ENCODE results near the gene NTM. TPM values are rescaled to one million over a fixed set of nuclear protein-coding genes. Genes with fewer than 3 reads are reported as not detected.

The NTM gene
- polyA plus RNA-seq, 1 donor (not counting 4 experiments of a cell fraction or from before 2014, with no cell fraction given), result 47.9 TPM

DNA sequence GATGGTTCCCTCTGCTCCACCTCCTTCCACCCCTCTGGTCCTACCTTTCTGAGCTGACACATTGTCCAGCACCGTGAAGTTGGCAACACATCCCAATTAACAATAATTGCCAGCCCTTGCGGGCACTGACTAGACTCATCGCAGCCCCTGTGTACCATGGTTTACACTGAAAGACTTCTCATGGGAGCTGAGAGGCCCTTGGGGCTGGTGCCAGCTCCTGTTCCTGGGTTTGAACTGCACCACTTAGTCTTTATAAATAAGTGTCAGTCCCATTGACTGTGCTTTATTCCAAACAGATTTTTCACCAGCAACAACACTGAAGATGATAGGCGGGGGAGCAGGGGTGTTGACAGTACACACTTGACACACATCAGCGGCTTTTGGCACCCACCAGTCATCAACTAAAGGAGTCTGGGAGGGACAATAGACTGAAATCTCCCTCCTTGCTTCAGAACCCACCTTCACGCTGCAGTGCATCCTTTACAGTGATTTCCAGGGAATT is 447.3 kb downstream of the NTM start:
- Histone ChIP-seq H3K4me2 (ENCODE audit: control insufficient read depth, extremely low read depth, insufficient read depth, low read depth, low read length) (no peak overlapping the region), H3K79me2 (ENCODE audit: control insufficient read depth, insufficient read depth, low read length) (no peaks in the 10 kb centered on the region), H3K27me3 (ENCODE audit: control insufficient read depth, extremely low read depth, insufficient read depth, low read length) (no peaks in the 10 kb centered on the region), H3K9me1 (ENCODE audit: control insufficient read depth, extremely low read depth, insufficient read depth, low read length) (no peaks in the 10 kb centered on the region), H3K9ac (ENCODE audit: control insufficient read depth, extremely low read depth, insufficient read depth, low read length) (no peak overlapping the region), H4K20me1 (ENCODE audit: control insufficient read depth, extremely low read depth, insufficient read depth, low read length) (no peaks in the 10 kb centered on the region), H3K4me1 (ENCODE audit: control insufficient read depth, extremely low read depth, insufficient read depth, low read length) (no peaks in the 10 kb centered on the region), H3K4me3 (ENCODE audit: control insufficient read depth in 2 of 3, extremely low read depth in 1 of 3, insufficient read depth in 2 of 3, low read depth in 1 of 3, low read length in 3 of 3) (no peak overlapping the region), H3K9me3 (ENCODE audit: control insufficient read depth, low read depth, low read length) (no peaks in the 10 kb centered on the region), H2AFZ (ENCODE audit: control insufficient read depth, low read length) (no peak overlapping the region), H3K36me3 (ENCODE audit: control insufficient read depth in 2 of 2, extremely low read depth in 1 of 2, insufficient read depth in 2 of 2, low read length in 2 of 2) (no peaks in the 10 kb centered on the region), H3K27ac (ENCODE audit: control insufficient read depth, insufficient read depth, low read length) (no peak overlapping the region)
- DNase-seq (ENCODE audit: low read depth, low spot score), result no peak
- no peak for FAIRE-seq
- TF ChIP-seq EZH2 (IDR thresholded peaks at IDR 0.05; ENCODE audit: low read length), result no peak
- TF ChIP-seq CTCF (optimal IDR thresholded peaks at IDR 0.05 in 1 of 3, IDR thresholded peaks at IDR 0.05 in 1 of 3, conservative IDR thresholded peaks at IDR 0.05 in 1 of 3; ENCODE audit: extremely low read depth in 1 of 3, insufficient read depth in 2 of 3, low read length in 3 of 3), result no peak
- dilution Hi-C loops (cut with MboI; ENCODE audit: extremely low pct_ligation_motif_present, low sequenced_read_pairs), result no loop called here

DNA sequence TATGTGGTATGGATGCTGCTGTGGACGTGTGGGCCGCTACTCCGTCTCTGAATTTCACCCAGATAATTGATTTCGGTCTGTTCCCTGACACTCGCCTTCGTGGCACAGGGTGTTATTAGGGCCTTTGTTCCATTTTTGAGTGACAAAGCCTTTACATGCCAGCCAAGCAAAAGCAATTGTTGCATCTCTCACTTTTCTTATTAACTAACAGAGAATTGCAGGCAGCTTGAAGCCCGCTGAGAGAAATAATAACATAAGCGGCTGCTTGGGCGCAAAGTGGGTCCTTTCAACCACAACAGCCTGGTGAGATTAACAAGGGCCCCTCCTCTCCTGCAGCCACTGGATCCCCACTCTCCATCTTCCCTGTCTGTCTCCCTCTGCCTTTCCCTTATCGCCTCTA is 449.4 kb downstream of the NTM start:
- dilution Hi-C loops (cut with MboI; ENCODE audit: extremely low pct_ligation_motif_present, low sequenced_read_pairs), result no loop called here
- H2AFZ ChIP-seq (ENCODE audit: control insufficient read depth, low read length), result no peak overlapping the region
- TF ChIP-seq EZH2 (IDR thresholded peaks at IDR 0.05; ENCODE audit: low read length) (no peak), CTCF (optimal IDR thresholded peaks at IDR 0.05 in 1 of 3, IDR thresholded peaks at IDR 0.05 in 1 of 3, conservative IDR thresholded peaks at IDR 0.05 in 1 of 3; ENCODE audit: extremely low read depth in 1 of 3, insufficient read depth in 2 of 3, low read length in 3 of 3) (no peak)
- no peak overlapping the region for H3K27ac ChIP-seq (ENCODE audit: control insufficient read depth, insufficient read depth, low read length)
- H3K9me1 ChIP-seq (ENCODE audit: control insufficient read depth, extremely low read depth, insufficient read depth, low read length), result no peaks in the 10 kb centered on the region
- H3K9ac ChIP-seq (ENCODE audit: control insufficient read depth, extremely low read depth, insufficient read depth, low read length), result no peak overlapping the region
- FAIRE-seq (no peak), DNase-seq (ENCODE audit: low read depth, low spot score) (no peak)
- H3K27me3 ChIP-seq (ENCODE audit: control insufficient read depth, extremely low read depth, insufficient read depth, low read length), result no peaks in the 10 kb centered on the region
- H3K4me2 ChIP-seq (ENCODE audit: control insufficient read depth, extremely low read depth, insufficient read depth, low read depth, low read length), result no peak overlapping the region
- no peaks in the 10 kb centered on the region for H3K36me3 ChIP-seq (ENCODE audit: control insufficient read depth in 2 of 2, extremely low read depth in 1 of 2, insufficient read depth in 2 of 2, low read length in 2 of 2)
- no peak overlapping the region for H3K4me3 ChIP-seq (ENCODE audit: control insufficient read depth in 2 of 3, extremely low read depth in 1 of 3, insufficient read depth in 2 of 3, low read depth in 1 of 3, low read length in 3 of 3)
- H3K4me1 ChIP-seq (ENCODE audit: control insufficient read depth, extremely low read depth, insufficient read depth, low read length), result no peaks in the 10 kb centered on the region
- no peaks in the 10 kb centered on the region for H3K9me3 ChIP-seq (ENCODE audit: control insufficient read depth, low read depth, low read length)
- H4K20me1 ChIP-seq (ENCODE audit: control insufficient read depth, extremely low read depth, insufficient read depth, low read length), result no peaks in the 10 kb centered on the region
- no peaks in the 10 kb centered on the region for H3K79me2 ChIP-seq (ENCODE audit: control insufficient read depth, insufficient read depth, low read length)
